GM19463 (cell line): ENCODE measurements around the gene PRSS57.
"Not testable (repeated sequence)": the region's sequence is repeated elsewhere in the genome, so short reads cannot be mapped to it uniquely, and the experiment has no call there.

ENCODE experiments used
- ATAC-seq: cut with Tn5 transposase; IDR thresholded peaks from one replicate; pipeline ENCODE4 v1.9.1; 2021; ENCODE audit warnings: mild to moderate bottlenecking, moderate library complexity; ENCODE audit not compliant: unreplicated experiment

Gene PRSS57

DNA sequence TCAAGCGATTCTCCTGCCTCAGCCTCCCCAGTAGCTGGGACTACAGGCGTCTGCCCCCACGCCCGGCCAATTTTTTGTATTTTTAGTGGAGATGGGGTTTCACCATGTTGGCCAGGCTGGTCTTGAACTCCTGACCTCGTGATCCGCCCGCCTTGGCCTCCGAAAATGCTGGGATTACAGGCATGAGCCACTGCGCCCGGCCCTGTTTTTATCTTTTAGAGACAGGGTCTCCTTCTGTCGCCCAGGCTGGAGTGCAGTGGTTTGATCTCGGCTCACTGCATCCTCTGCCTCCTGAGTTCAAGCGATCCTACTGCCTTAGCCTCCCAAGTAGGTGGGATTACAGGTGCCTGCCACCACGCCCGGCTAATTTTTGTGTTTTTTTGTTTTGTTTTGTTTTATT lies 3.3 kb upstream of the PRSS57 start:
- ATAC-seq: not testable (repeated sequence)

- ATAC-seq: no peak
These were observed 536 bp downstream of the PRSS57 start for GRCh38 chr19:694481-695351.

- ATAC-seq: no peak
These were observed 5.0 kb downstream of the PRSS57 start for GRCh38 chr19:690203-690602.

- ATAC-seq: no peak
These were observed 6.3 kb downstream of the PRSS57 start for GRCh38 chr19:688992-689391.

- no peak for ATAC-seq
These were observed 7.0 kb downstream of the PRSS57 start for GRCh38 chr19:688214-688613.

- ATAC-seq: no peak
These were observed 7.6 kb downstream of the PRSS57 start for GRCh38 chr19:687569-688166.

GRCh38 chr19:686589-687297 lies 8.5 kb downstream of the PRSS57 start:
- ATAC-seq: no peak

GRCh38 chr19:685454-685931 lies 9.8 kb downstream of the PRSS57 start:
- no peak for ATAC-seq

GRCh38 chr19:682678-683320 lies 12.5 kb downstream of the PRSS57 start:
- ATAC-seq: no peak

GRCh38 chr19:681029-682019 lies 13.9 kb downstream of the PRSS57 start:
- peak; percentile 42 for ATAC-seq

DNA sequence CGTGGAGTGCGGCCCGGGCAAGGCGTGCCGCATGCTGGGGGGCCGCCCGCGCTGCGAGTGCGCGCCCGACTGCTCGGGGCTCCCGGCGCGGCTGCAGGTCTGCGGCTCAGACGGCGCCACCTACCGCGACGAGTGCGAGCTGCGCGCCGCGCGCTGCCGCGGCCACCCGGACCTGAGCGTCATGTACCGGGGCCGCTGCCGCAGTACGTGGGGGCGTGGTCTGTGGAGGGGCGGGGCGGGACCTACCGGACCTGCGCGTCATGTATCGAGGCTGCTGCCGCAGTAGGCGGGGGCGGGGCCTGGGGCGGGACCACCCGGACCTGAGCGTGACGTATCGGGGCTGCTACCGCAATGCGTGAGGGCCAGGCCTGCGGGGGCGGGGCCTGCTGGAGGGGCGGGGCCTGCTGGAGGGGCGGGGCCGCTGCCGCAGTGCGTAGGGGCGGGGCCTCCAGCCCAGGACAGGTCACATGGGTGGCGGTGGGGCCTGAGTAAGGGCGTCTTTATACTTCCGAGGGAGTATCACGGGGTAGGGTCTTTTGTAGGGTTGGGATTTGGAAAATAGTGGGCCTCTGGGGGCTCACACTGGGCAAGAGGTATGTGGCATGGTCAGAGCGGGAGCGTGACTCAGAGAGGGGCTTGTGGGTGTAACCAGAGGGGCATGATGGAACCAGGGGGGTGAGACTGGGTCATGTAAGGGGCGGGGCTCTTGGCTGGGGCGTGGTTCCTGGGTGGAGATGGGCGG lies 14.8 kb downstream of the PRSS57 start:
- peak; percentile 80 for ATAC-seq

- peak; percentile 11 for ATAC-seq
These were observed 15.6 kb downstream of the PRSS57 start for GRCh38 chr19:679418-680286.

DNA sequence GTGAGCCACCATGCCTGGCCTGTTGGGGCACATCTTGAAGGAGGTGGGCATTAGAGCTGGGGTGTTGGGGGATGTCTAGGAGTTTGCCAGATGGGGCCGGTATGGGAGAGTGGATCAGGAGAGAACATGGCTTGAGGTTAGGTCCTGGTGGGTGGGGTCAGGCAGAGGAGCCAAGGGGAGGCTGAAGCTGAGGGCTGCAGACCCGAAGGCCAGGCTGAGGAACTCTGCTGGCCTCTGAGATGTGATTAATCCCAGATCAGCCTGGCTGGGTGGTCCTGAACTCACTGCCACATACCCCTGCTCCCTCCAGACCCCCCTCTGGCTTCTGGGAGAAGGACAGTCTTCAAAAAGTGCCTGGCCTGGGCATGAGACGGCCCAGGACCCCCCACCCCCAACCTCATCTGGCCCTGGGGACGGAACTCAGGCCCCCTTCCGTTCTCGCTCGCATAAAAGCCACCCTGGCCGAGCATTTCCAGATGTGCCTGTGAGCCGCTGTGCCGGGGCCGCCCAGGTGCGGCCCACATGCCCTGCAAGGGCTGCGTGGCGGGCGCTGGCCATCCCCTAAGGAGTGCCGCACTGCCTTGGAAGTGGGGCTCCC lies 16.4 kb downstream of the PRSS57 start:
- no peak for ATAC-seq

DNA sequence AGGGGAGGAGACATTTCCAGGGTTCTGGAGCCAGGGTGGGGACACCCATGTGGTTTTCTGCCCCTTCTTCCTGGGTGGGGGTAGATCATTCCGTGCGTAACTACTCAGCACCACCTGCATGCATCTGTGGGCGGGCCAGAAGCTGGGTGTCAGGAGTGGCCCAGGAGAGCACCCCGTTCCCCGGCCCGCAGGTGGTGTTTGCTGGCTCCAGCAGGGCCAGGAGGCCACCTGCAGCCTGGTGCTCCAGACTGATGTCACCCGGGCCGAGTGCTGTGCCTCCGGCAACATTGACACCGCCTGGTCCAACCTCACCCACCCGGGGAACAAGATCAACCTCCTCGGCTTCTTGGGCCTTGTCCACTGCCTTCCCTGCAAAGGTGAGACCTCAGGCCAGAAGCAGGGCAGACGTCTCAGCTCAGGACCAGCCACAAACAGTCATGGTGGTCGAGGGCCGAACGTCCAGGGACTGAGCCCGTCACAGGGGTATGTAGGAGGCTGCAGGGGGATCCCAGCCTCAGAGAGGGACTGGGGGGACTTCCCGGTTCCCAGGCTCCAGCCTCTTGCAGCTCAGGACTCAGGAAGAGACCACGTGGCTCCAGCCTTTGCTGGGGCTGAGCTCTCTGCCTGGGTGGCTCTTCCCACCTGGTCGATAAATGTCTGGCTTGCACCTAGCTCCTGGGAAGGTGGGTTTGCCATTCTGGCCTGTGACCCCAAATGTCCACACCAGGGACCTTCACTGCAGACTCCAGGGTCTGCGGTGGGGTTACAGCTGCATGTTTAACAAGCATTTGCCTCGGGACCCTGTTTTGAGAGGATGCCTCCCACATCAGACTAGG lies 17.4 kb downstream of the PRSS57 start:
- no peak for ATAC-seq

GRCh38 chr19:677201-677600 lies 18.1 kb downstream of the PRSS57 start:
- ATAC-seq: no peak

DNA sequence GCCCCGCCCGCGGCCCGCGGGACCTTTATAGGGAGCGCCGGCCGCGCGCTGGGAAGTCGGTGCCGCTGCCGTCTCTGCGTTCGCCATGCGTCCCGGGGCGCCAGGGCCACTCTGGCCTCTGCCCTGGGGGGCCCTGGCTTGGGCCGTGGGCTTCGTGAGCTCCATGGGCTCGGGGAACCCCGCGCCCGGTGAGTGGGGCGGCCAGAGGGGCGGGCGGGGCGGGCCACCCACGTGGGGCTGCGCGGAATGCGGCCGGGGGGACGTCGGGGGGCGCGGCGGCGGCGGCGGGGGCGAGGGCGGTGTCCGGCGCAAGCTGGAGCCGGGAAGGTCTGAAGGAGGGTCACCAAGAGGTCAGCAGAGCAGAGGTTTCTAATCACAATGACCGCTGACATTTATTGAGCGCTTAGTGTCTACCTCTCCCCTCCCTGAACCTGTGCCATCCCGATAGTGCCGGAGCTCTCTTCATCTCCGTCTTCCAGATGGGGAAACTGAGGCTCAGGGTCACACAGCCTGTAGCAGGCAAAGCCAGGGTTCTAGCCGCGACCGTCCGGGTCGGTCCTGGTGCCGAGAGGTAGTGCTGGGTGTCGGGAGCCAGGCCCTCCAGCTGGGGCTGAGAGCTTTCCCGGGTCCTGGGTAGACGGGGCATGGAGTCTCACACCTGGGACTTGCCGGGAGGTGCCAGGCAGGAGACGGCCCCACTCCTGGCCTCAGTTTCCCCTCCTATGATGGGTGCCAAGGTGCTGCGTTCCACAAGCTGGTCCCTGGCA lies 18.7 kb downstream of the PRSS57 start, which contains the start of gene FSTL3:
Gene FSTL3, plus strand, starts transcription at position 54 of the 767 bp plus-strand sequence. Its CDS starts 32 bp downstream, at position 86.
- ATAC-seq: no peak
